Effector memory CD4-positive, alpha-beta T cell (primary cell): ENCODE measurements around the gene BMPR1A.
"Not testable (repeated sequence)": the region's sequence is repeated elsewhere in the genome, so short reads cannot be mapped to it uniquely, and the experiment has no call there.

ENCODE experiments used
- DNase-seq, 3 donors: peaks; one replicate each; pipeline ENCODE4 v3.0.0-alpha.2; 2020
- H3K27ac ChIP-seq: 2 replicates; pipeline ENCODE4 v1.7.0; 2013; ENCODE audit warnings: mild to moderate bottlenecking, low read length, moderate library complexity; ENCODE audit not compliant: insufficient read depth, poor library complexity, severe bottlenecking
- H3K27me3 ChIP-seq: replicated peaks from 2 replicates; pipeline ENCODE4 v1.7.0; 2013; ENCODE audit warnings: mild to moderate bottlenecking, low read length; ENCODE audit not compliant: insufficient read depth, control insufficient read depth, poor library complexity, severe bottlenecking
- H3K36me3 ChIP-seq: 2 replicates; pipeline ENCODE4 v1.7.0; 2013; ENCODE audit warnings: mild to moderate bottlenecking, low read length, moderate library complexity; ENCODE audit not compliant: control insufficient read depth, insufficient read depth
- H3K4me1 ChIP-seq: 2 replicates; pipeline ENCODE4 v1.7.0; 2013; ENCODE audit warnings: low read length, mild to moderate bottlenecking; ENCODE audit not compliant: control insufficient read depth, insufficient read depth, poor library complexity, severe bottlenecking
- H3K4me3 ChIP-seq: 2 replicates; pipeline ENCODE4 v1.7.0; 2013; ENCODE audit warnings: low read length, low read depth, mild to moderate bottlenecking; ENCODE audit not compliant: insufficient read depth, poor library complexity, severe bottlenecking
- H3K9me3 ChIP-seq: 2 replicates; pipeline ENCODE4 v1.7.0; 2013; ENCODE audit warnings: mild to moderate bottlenecking, low read length, moderate library complexity; ENCODE audit not compliant: control insufficient read depth

Gene BMPR1A

DNA sequence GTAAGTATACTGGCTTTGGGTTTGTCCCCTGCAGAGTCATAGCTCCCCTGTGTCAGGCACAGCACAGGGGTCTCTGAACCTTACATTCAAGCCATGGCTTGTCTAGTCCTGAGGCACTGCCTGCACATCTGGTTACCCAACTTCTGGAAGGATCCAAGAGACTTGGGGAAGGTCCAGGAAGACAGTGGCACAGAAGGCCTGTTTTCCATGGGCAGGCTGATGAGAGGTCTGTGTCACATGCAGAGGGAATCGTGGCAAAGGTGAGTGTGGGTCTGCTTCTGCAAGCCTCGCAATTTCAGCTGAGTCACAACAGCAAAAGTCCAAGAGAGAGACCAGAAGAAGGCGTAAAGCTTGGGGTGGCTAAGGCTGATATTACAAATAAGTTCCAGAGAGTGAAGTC, 28.4 kb upstream of the BMPR1A start:
- Histone ChIP-seq H3K36me3 (no peaks in the 10 kb centered on the region), H3K4me1 (no peaks in the 10 kb centered on the region), H3K27ac (no peak overlapping the region), H3K27me3 (no peaks in the 10 kb centered on the region), H3K4me3 (no peak overlapping the region), H3K9me3 (no peaks in the 10 kb centered on the region)
- DNase-seq = no peak

GRCh38 chr10:86729677-86730076, 26.7 kb upstream of the BMPR1A start:
- Histone ChIP-seq H3K27me3 (no peaks in the 10 kb centered on the region), H3K9me3 (no peaks in the 10 kb centered on the region), H3K36me3 (no peaks in the 10 kb centered on the region), H3K4me3 (no peak overlapping the region), H3K4me1 (no peaks in the 10 kb centered on the region), H3K27ac (no peak overlapping the region)
- no peak for DNase-seq

DNA sequence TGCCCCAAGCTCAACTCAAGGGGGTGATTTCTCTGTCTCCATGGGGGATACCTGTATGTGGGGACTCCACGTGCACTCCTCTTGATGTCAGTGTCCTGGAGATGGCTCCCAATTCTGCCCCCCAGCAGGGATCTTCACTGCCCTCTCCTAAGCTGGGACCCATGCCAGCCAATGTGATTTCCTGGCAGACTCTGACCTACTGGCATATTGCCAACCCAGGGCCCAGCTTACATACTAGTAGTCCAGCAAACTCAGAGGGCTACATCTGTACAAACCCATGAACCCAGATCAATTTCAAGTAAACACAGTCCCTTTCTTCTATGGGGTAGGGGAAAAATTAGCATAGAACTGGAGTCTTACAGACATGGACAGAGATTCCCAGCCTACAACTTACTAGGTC, 26.2 kb upstream of the BMPR1A start:
- Histone ChIP-seq H3K36me3 (no peaks in the 10 kb centered on the region), H3K9me3 (no peaks in the 10 kb centered on the region), H3K4me1 (no peaks in the 10 kb centered on the region), H3K27me3 (no peaks in the 10 kb centered on the region), H3K4me3 (no peak overlapping the region), H3K27ac (no peak overlapping the region)
- no peak for DNase-seq

DNA sequence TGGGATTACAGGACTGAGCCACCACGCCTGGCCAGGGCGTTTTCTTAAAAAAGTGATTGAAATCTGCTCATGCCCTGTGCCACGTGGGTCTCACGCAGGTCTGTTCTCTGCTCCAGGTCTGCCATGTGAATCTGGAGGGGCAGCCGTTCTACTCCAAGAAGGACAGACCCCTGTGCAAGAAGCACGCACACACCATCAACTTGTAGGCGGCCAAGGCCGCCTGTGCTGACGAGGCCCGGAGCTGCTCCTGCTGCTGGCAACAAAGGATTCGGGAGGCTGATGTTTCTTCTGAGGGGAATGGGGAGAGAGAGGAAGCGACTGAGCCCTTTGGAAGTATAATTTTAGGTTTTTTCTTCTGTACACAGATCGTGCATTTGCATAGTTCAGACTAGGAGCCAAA, 23.6 kb upstream of the BMPR1A start:
- H3K4me1 ChIP-seq = no peaks in the 10 kb centered on the region
- H3K27ac ChIP-seq = no peak overlapping the region
- H3K9me3 ChIP-seq = no peaks in the 10 kb centered on the region
- H3K4me3 ChIP-seq = no peak overlapping the region
- no peak for DNase-seq
- no peaks in the 10 kb centered on the region for H3K27me3 ChIP-seq
- H3K36me3 ChIP-seq = no peaks in the 10 kb centered on the region

DNA sequence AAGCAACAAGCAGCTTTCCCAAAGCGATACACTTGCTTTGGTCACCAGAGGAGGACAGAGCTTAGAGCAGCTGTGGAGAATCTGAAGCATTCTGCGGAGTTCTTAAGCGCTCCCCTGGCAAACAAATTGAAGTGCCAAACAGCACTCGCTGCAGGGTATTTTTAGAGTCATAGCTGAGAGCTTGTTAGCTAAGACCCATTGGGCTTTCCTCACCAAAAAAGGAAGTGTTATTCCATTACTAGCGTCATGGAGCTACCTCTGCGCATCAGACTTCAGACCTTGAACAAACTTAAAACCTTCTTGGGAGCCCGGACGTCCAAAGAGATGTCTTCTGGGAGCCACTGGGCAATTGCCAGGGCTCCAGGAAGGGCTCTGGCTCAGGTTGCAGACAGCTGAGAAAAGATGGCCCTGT, 23.2 kb upstream of the BMPR1A start:
- Histone ChIP-seq H3K9me3 (no peaks in the 10 kb centered on the region), H3K27me3 (no peaks in the 10 kb centered on the region), H3K36me3 (no peaks in the 10 kb centered on the region), H3K4me1 (no peaks in the 10 kb centered on the region), H3K4me3 (no peak overlapping the region), H3K27ac (no peak overlapping the region)
- no peak for DNase-seq

GRCh38 chr10:86734207-86734988, 22.0 kb upstream of the BMPR1A start:
- H3K27me3 ChIP-seq = no peaks in the 10 kb centered on the region
- no peak for DNase-seq
- H3K36me3 ChIP-seq = no peaks in the 10 kb centered on the region
- H3K27ac ChIP-seq = no peak overlapping the region
- H3K4me3 ChIP-seq = no peak overlapping the region
- no peaks in the 10 kb centered on the region for H3K4me1 ChIP-seq
- H3K9me3 ChIP-seq = no peaks in the 10 kb centered on the region

- DNase-seq, H3K27me3 ChIP-seq, H3K9me3 ChIP-seq, H3K4me3 ChIP-seq, H3K36me3 ChIP-seq, H3K27ac ChIP-seq, H3K4me1 ChIP-seq: not testable (repeated sequence)
Observed at GRCh38 chr10:86735278-86735677, 21.1 kb upstream of the BMPR1A start.

DNA sequence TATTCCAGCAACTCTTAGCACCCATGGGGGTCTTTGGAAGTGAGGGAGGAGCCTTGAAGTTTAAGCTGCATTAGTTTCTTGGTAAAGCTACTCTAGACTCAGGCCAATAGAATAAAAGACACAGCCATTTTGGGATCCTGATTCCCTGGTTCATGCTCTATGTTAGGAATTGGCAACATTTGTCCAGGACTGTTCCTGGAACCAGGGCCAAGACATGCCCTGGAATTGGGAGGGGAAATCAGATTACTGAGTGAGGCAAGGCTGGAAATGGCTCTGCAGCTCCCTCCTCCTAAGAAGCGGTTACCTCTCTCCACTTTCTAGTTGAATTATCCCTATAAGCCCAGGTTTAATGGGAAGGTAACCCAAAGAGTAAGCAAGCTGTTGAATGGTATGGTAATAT, 14.2 kb upstream of the BMPR1A start:
- Histone ChIP-seq H3K36me3 (no peaks in the 10 kb centered on the region), H3K27me3 (no peaks in the 10 kb centered on the region), H3K4me1 (no peaks in the 10 kb centered on the region), H3K27ac (no peak overlapping the region), H3K9me3 (no peaks in the 10 kb centered on the region), H3K4me3 (no peak overlapping the region)
- no peak for DNase-seq

DNA sequence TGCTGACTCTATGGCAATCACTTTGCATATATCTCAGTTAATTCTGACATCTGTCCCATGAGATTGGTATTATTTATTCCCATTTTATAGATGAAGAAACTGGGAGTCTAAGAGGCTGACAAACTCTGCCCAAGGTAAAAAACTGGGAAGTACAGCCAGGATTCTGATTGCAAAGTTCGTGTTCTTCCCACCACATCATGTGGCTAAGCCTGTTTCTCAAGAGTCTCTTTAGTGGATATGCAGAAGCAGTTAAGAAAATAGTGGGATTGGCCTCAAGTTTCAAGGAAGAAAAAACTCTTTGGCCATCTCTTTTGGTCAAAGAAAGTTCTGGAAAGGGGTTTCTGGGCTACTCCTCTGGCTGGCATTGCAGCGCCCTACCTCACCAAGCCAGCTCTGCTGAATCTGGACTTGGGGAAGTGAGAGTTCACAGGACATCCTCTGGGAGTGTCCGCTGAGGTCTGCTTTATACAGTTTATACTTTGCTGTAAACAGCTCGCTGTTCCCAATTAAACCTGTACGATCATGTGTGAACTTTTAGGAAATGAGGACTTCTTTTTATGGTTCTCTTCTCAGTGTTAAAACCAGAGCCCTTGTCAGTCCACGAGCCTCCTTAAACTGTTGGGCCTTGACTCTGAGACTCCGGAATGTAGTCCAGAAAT, 12.2 kb upstream of the BMPR1A start:
- no peaks in the 10 kb centered on the region for H3K4me1 ChIP-seq
- H3K9me3 ChIP-seq = no peaks in the 10 kb centered on the region
- H3K27me3 ChIP-seq = no peaks in the 10 kb centered on the region
- H3K36me3 ChIP-seq = no peaks in the 10 kb centered on the region
- no peak overlapping the region for H3K4me3 ChIP-seq
- no peak for DNase-seq
- H3K27ac ChIP-seq = no peak overlapping the region

- H3K9me3 ChIP-seq = no peaks in the 10 kb centered on the region
- H3K27ac ChIP-seq = no peak overlapping the region
- H3K4me3 ChIP-seq = no peak overlapping the region
Observed at GRCh38 chr10:86747796-86748581, 8.4 kb upstream of the BMPR1A start.

More at GRCh38 chr10:86747796-86748581, 8.4 kb upstream of the BMPR1A start:
- Histone ChIP-seq H3K27me3 (no peaks in the 10 kb centered on the region), H3K36me3 (no peaks in the 10 kb centered on the region), H3K4me1 (no peaks in the 10 kb centered on the region)
- no peak for DNase-seq
